Kidney (tissue), 14 donors: Measurements from ENCODE around the gene FOXQ1. TPM values are rescaled to one million over a fixed set of nuclear protein-coding genes. Genes with fewer than 3 reads are reported as not detected.

Source experiments
- DNase-seq, 5 donors: peaks; one replicate each; pipeline ENCODE4 v3.0.0-alpha.2; 2013 to 2020
- FAIRE-seq: peaks from 2 replicates; lab custom pipeline; 2012; peaks lifted over from hg19 to GRCh38; lab: Jason Lieb, UNC
- H3K27ac ChIP-seq, 2 donors: one replicate each; pipeline ENCODE4 v1.7.0; 2013; ENCODE audit warnings: low read depth in 2 of 2, low read length in 2 of 2, inconsistent platforms in 1 of 2
- H3K27me3 ChIP-seq: one replicate; pipeline ENCODE4 v1.7.1; 2013; ENCODE audit warnings: low read length, inconsistent platforms; ENCODE audit not compliant: control insufficient read depth, insufficient read depth
- H3K36me3 ChIP-seq, 3 donors: one replicate each; pipeline versions ENCODE4 v1.7.0 to v1.7.1; 2013; ENCODE audit warnings: low read length in 3 of 3, control low read depth in 1 of 3, inconsistent platforms in 1 of 3; ENCODE audit not compliant: insufficient read depth in 3 of 3, control insufficient read depth in 2 of 3
- H3K4me1 ChIP-seq, 3 donors: one replicate each; pipeline versions ENCODE4 v1.7.0 to v1.7.1; 2013; ENCODE audit warnings: low read length in 3 of 3, inconsistent platforms in 1 of 3, low read depth in 1 of 3; ENCODE audit not compliant: control insufficient read depth in 2 of 3, insufficient read depth in 2 of 3
- H3K4me3 ChIP-seq, 3 donors: one replicate each; pipeline versions ENCODE4 v1.7.0 to v1.8.1; 2013; ENCODE audit warnings: low read length in 3 of 3, control low read depth in 1 of 3, inconsistent platforms in 1 of 3
- H3K9ac ChIP-seq, 3 donors: one replicate each; pipeline versions ENCODE4 v1.7.0 to v1.7.1; 2013; ENCODE audit warnings: low read length in 3 of 3, control low read depth in 1 of 3, inconsistent platforms in 1 of 3
- H3K9me3 ChIP-seq, 3 donors: one replicate each; pipeline versions ENCODE4 v1.7.0 to v1.7.1; 2013; ENCODE audit warnings: low read length in 3 of 3, control low read depth in 1 of 3, inconsistent platforms in 1 of 3; ENCODE audit not compliant: control insufficient read depth in 2 of 3, insufficient read depth in 1 of 3
- intact Hi-C: fragments of 100-400 bp; cut with DNase I; formaldehyde crosslinking; loops from one replicate; pipeline ENCODE4 v1.11.1; 2022
- polyA plus RNA-seq: library from polyadenylated mRNA; stranded (reverse); fragments of 350-450 nt; fragmentation: Illumina TruSeq; extraction: RNeasy Lipid Tissue Mini Kit (QIAGEN cat#74804); gene quantifications from one replicate; pipeline ENCODE4 v1.2.3, GENCODE V29; 2014; ENCODE audit warnings: low read depth, low replicate concordance; ENCODE audit not compliant: insufficient read depth
- total RNA-seq: library from RNA; stranded (reverse); fragmentation: NEBNext Ultra II Directional; extraction: Animal tissue kit (Norgen Biotek cat#: 25700); gene quantifications from one replicate; pipeline ENCODE4 v1.2.1, GENCODE V29; 2021
- TF ChIP-seq, protein P1 (sequence below): IDR thresholded peaks from 3 replicates; pipeline ENCODE4 v1.5.1; 2012; ENCODE audit warnings: mild to moderate bottlenecking, moderate library complexity, borderline replicate concordance; ENCODE audit not compliant: insufficient read depth; ENCODE audit errors: extremely low read depth
- donor health status: control.
- donor health status: control.
- donor health status: control.
- donor health status: control.
- donor health status: control.
- donor health status: DM: yes; HTN: yes; CAD: no.
- donor health status: Normal renal cell carcinoma (clear cell type).

The FOXQ1 gene
- total and polyA plus RNA-seq, 2 donors from 2014 or later, result 6.0 to 33.6 TPM

- TF ChIP-seq, protein P1, sequence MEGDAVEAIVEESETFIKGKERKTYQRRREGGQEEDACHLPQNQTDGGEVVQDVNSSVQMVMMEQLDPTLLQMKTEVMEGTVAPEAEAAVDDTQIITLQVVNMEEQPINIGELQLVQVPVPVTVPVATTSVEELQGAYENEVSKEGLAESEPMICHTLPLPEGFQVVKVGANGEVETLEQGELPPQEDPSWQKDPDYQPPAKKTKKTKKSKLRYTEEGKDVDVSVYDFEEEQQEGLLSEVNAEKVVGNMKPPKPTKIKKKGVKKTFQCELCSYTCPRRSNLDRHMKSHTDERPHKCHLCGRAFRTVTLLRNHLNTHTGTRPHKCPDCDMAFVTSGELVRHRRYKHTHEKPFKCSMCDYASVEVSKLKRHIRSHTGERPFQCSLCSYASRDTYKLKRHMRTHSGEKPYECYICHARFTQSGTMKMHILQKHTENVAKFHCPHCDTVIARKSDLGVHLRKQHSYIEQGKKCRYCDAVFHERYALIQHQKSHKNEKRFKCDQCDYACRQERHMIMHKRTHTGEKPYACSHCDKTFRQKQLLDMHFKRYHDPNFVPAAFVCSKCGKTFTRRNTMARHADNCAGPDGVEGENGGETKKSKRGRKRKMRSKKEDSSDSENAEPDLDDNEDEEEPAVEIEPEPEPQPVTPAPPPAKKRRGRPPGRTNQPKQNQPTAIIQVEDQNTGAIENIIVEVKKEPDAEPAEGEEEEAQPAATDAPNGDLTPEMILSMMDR, result no peak
- Histone ChIP-seq H3K36me3 (no peaks in the 10 kb centered on the region), H3K4me1 (peaks cover 0 to 5% (median 0%) of the 10 kb centered on the region in 3 donors), H3K27me3 (no peaks in the 10 kb centered on the region), H3K9ac (no peak overlapping the region), H3K27ac (no peak overlapping the region), H3K9me3 (no peaks in the 10 kb centered on the region), H3K4me3 (no peak overlapping the region)
- intact Hi-C loops, result no loop called here
- FAIRE-seq, result no peak
- no peak for DNase-seq
These were observed 9.8 kb downstream of the FOXQ1 start for GRCh38 chr6:1321738-1322137.

DNA sequence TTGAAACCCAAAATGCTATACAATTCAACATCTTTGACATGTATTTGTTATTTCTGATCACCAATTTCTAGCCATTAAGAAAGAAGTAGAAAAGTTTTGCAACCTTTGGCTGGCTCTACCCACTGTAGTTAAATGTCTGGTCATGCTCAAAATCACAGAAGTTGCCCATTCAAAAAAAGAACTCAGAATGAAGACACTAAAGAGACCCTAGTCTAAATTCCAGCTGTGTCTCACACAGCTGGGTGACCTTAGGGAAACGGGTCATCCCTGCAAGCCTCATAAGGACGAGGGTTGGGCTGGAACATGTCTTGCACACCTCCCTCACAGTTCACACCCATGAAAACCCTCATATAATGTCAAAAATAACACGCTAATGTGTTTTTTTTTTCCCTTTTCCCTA is 10.3 kb downstream of the FOXQ1 start:
- Histone ChIP-seq H3K4me1 (peaks cover 0 to 5% (median 0%) of the 10 kb centered on the region in 3 donors), H3K9ac (no peak overlapping the region), H3K27me3 (no peaks in the 10 kb centered on the region), H3K9me3 (no peaks in the 10 kb centered on the region), H3K27ac (no peak overlapping the region), H3K4me3 (no peak overlapping the region), H3K36me3 (no peaks in the 10 kb centered on the region)
- TF ChIP-seq, protein P1, result no peak
- DNase-seq (no peak), FAIRE-seq (no peak)
- intact Hi-C loops, result no loop called here

DNA sequence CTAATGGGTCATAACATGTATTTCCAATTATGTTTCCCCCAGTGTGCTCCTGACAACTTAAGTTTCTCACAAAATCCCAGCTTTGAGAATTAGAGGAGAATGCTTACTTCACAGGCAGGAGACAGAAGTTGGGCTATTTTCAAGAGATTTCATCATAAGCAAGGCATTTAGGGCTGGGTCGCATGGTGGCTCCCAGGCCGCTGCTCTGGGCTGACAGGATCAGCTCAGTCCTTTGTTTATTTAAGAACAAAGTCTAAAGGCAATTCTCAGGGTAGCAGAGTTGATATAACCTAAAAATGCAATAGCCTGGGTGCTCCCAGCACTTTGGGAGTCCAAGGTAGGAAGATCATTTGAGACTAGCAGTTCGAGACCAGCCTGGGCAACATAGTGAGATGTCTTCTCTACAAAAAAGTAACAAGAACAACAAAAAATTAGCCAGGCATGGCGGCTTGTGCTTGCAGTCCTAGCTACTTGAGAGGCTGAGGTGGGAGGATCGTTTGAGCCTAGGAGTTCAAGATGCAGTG is 10.9 kb downstream of the FOXQ1 start:
- H3K27me3 ChIP-seq, result no peaks in the 10 kb centered on the region
- TF ChIP-seq, protein P1, result no peak
- intact Hi-C loops, result no loop called here
- peaks cover 0 to 5% (median 0%) of the 10 kb centered on the region in 3 donors for H3K4me1 ChIP-seq
- H3K4me3 ChIP-seq, result no peak overlapping the region
- H3K27ac ChIP-seq, result no peak overlapping the region
- H3K9me3 ChIP-seq, result no peaks in the 10 kb centered on the region
- no peak for FAIRE-seq
- H3K9ac ChIP-seq, result no peak overlapping the region
- H3K36me3 ChIP-seq, result no peaks in the 10 kb centered on the region
- DNase-seq, result no peak

GRCh38 chr6:1324936-1325335 is 13.0 kb downstream of the FOXQ1 start:
- no peak overlapping the region for H3K27ac ChIP-seq
- no peak for FAIRE-seq
- no peak for DNase-seq
- H3K9ac ChIP-seq, result no peak overlapping the region
- H3K4me1 ChIP-seq, result peaks cover 0 to 16% (median 0%) of the 10 kb centered on the region in 3 donors
- intact Hi-C loops, result no loop called here
- TF ChIP-seq, protein P1, result no peak
- H3K36me3 ChIP-seq, result no peaks in the 10 kb centered on the region
- H3K27me3 ChIP-seq, result no peaks in the 10 kb centered on the region
- no peaks in the 10 kb centered on the region for H3K9me3 ChIP-seq
- no peak overlapping the region for H3K4me3 ChIP-seq
